Uterus (tissue), 2 donors: ENCODE measurements around the gene ATP9B.

Experiments
- POLR2A ChIP-seq, 2 donors: fragments of 450-650 bp; IDR thresholded peaks; one replicate each; pipeline ENCODE4 v1.6.1; 2016; ENCODE audit warnings: antibody characterized with exemption in 2 of 2, mild to moderate bottlenecking in 1 of 2, moderate library complexity in 1 of 2
- TF ChIP-seq, protein P1 (sequence below), 4 experiments: fragments of 200-600 bp in 2 of 4; fragments of 450-650 bp in 2 of 4; sonication (generic) in 2 of 4; IDR thresholded peaks; one replicate each; pipeline ENCODE4 v1.5.1; 2016 to 2019; ENCODE audit warnings: antibody characterized with exemption in 4 of 4, mild to moderate bottlenecking in 2 of 4, moderate library complexity in 1 of 4

DNA sequence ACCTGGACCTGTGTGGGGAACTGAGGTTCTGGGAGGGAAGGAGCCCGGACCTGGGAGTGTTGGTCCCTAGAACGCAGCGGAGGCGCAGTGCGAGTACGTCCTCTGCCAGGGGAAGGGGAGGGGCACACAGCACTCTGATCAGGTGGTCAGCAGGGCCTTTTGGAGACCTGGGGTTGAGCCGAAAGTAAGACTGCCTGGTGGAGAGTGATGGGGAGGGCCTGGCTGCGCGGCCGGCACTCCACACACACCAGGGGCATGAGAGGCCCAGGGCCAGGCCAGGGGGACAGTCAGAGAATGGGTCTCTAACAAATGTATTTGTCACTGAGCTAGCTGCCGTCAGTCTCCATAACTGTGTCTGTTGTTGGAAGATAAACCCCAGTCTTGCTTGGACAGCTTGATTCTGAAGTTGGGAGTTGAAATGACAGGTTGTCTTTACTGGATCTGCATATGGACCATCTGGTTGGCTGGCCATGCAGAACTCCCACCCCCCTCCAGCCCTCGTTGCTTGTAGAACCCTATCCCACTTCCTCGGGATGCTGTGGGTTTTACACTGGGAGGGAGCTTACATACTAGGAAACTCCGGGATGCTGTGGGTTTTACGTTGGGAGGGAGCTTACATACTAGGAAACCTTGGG, 251.1 kb downstream of the ATP9B start:
- TF ChIP-seq, protein P1, sequence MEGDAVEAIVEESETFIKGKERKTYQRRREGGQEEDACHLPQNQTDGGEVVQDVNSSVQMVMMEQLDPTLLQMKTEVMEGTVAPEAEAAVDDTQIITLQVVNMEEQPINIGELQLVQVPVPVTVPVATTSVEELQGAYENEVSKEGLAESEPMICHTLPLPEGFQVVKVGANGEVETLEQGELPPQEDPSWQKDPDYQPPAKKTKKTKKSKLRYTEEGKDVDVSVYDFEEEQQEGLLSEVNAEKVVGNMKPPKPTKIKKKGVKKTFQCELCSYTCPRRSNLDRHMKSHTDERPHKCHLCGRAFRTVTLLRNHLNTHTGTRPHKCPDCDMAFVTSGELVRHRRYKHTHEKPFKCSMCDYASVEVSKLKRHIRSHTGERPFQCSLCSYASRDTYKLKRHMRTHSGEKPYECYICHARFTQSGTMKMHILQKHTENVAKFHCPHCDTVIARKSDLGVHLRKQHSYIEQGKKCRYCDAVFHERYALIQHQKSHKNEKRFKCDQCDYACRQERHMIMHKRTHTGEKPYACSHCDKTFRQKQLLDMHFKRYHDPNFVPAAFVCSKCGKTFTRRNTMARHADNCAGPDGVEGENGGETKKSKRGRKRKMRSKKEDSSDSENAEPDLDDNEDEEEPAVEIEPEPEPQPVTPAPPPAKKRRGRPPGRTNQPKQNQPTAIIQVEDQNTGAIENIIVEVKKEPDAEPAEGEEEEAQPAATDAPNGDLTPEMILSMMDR (IDR thresholded peaks at IDR 0.05) = no peak
- no peak for TF ChIP-seq POLR2A (IDR thresholded peaks at IDR 0.05)
